Measurements from ENCODE around the gene MVD. TPM values are rescaled to one million over a fixed set of nuclear protein-coding genes. Genes with fewer than 3 reads are reported as not detected.
A peak's percentile ranks its signal among the peaks of the same experiment; 100 is the strongest.

The MVD gene
- total and polyA plus RNA-seq, 10 donors: 24.1 to 74.9 (median 37.1) TPM

- Histone ChIP-seq H3K9me3 (no peaks in the 10 kb centered on the region), H3K4me1 (peaks cover 29 to 73% (median 59%) of the 10 kb centered on the region in 6 donors), H3K4me3 (peak overlapping the region in 6 of 8 donors; percentile 7 to 62 (median 14)), H3K27ac (peak overlapping the region; percentile 77 to 97 (median 89)), H3K27me3 (replicated peaks in 1 of 7) (peaks cover 0 to 68% (median 20%) of the 10 kb centered on the region in 7 donors), H3K36me3 (peaks cover 0 to 35% (median 14%) of the 10 kb centered on the region in 6 donors)
- no peak for TF ChIP-seq POLR2A (IDR thresholded peaks at IDR 0.05)
- TF ChIP-seq POLR2AphosphoS5 (IDR thresholded peaks at IDR 0.05): peak; percentile 73 to 86 (median 79)
- peak; percentile 95 for DNase-seq
- WGBS, 5 donors: 15 to 22% (median 20%) methylated on average over 17 to 21 of the region's 21 CpGs
- intact Hi-C loops (cut with DNase I; ENCODE audit: low total_unique reads): no loop called here
Measured at GRCh38 chr16:88681709-88682451, 19.0 kb upstream of the MVD start.

DNA sequence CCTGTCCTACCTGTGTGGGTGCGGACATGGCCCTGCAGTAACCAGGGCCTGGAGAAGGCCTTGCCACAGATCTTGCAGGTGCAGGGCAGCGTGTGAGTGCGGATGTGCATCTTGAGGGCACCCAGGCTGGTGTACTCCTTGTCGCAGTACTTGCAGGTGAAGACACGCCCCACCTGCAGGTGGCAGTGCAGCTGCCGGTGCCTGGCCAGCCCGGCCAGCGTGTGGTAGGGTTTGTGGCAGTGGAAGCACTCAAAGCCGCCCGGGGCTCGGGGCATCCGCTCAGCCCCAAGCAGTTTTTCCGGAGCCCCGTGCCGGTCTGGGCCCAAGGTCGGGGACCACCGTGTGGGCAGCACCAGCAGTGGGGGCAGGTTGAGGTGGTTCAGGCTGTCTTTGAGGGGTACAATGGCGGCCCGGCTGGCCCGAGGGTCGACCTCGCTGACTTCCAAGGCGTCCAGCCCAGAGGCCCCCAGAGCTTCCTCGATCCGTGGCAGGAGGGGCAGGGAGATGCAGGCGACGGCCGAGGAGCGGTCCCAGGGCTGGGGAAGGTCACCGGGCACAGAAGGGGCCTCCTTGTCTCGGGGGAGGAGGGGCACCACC lies 18.3 kb upstream of the MVD start:
- 41 to 61% (median 48%) methylated on average over 22 to 31 of the region's 31 CpGs for WGBS, 5 donors

DNA sequence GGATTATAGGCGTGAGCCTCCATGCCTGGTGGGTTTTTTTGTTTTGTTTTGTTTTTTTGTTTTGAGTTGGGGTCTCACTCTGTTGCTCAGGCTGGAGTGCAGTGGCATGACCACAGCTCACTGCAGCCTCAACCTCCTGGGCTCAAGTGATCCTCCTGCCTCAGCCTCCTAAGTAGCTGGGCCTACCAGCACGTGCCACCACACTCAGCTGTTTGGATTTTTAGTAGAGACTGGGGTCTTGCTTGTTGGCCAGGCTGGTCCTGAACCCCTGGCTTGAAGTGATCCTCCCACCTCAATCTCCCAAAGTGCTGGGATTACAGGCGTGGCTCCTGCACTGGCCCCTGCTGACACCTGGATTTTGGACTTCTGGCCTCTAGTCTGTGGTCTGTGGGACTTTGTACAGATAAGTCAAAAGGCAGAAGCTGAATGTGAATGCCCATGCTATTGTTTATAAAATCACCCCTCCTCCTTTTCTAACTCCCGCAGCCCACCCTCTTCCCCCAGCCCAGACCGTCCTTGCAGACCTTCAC lies 17.7 kb upstream of the MVD start:
- Histone ChIP-seq H3K27ac (peak overlapping the region in 4 of 8 donors; percentile 90 to 97 (median 92)), H3K36me3 (peaks cover 0 to 48% (median 15%) of the 10 kb centered on the region in 6 donors), H3K27me3 (replicated peaks in 1 of 7) (peaks cover 0 to 57% (median 16%) of the 10 kb centered on the region in 7 donors), H3K9me3 (no peaks in the 10 kb centered on the region), H3K4me1 (peaks cover 24 to 60% (median 48%) of the 10 kb centered on the region in 6 donors), H3K4me3 (peak overlapping the region in 1 of 8 donors; percentile 62)
- DNase-seq: no peak
- intact Hi-C loops (cut with DNase I; ENCODE audit: low total_unique reads): no loop called here
- TF ChIP-seq POLR2AphosphoS5 (IDR thresholded peaks at IDR 0.05): no peak
- TF ChIP-seq, protein P1, sequence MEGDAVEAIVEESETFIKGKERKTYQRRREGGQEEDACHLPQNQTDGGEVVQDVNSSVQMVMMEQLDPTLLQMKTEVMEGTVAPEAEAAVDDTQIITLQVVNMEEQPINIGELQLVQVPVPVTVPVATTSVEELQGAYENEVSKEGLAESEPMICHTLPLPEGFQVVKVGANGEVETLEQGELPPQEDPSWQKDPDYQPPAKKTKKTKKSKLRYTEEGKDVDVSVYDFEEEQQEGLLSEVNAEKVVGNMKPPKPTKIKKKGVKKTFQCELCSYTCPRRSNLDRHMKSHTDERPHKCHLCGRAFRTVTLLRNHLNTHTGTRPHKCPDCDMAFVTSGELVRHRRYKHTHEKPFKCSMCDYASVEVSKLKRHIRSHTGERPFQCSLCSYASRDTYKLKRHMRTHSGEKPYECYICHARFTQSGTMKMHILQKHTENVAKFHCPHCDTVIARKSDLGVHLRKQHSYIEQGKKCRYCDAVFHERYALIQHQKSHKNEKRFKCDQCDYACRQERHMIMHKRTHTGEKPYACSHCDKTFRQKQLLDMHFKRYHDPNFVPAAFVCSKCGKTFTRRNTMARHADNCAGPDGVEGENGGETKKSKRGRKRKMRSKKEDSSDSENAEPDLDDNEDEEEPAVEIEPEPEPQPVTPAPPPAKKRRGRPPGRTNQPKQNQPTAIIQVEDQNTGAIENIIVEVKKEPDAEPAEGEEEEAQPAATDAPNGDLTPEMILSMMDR (IDR thresholded peaks at IDR 0.05 in 8 of 11, conservative IDR thresholded peaks at IDR 0.05 in 3 of 11): no peak
- TF ChIP-seq POLR2A (IDR thresholded peaks at IDR 0.05): no peak
- 82 to 92% (median 83%) methylated on average over 5 of the region's 5 CpGs for WGBS, 5 donors

More for the DNA sequence above, 18.3 kb upstream of the MVD start:
- peak; percentile 93 for DNase-seq
- Histone ChIP-seq H3K27ac (peak overlapping the region; percentile 77 to 97 (median 89)), H3K27me3 (replicated peaks in 1 of 7) (peaks cover 0 to 63% (median 20%) of the 10 kb centered on the region in 7 donors), H3K36me3 (peaks cover 0 to 42% (median 15%) of the 10 kb centered on the region in 6 donors), H3K4me3 (peak overlapping the region in 6 of 8 donors; percentile 7 to 62 (median 14)), H3K4me1 (peaks cover 24 to 66% (median 54%) of the 10 kb centered on the region in 6 donors), H3K9me3 (no peaks in the 10 kb centered on the region)
- TF ChIP-seq POLR2AphosphoS5 (IDR thresholded peaks at IDR 0.05) (peak; percentile 77 to 79 (median 78)), POLR2A (IDR thresholded peaks at IDR 0.05) (no peak)
- TF ChIP-seq, protein P1 (IDR thresholded peaks at IDR 0.05 in 8 of 11, conservative IDR thresholded peaks at IDR 0.05 in 3 of 11): peak; percentile 31 to 71 (median 51)
- intact Hi-C loops (cut with DNase I; ENCODE audit: low total_unique reads): no loop called here

- Histone ChIP-seq H3K27me3 (replicated peaks in 1 of 7) (peaks cover 0 to 40% (median 7%) of the 10 kb centered on the region in 7 donors), H3K9me3 (no peaks in the 10 kb centered on the region), H3K4me3 (no peak overlapping the region), H3K4me1 (peaks cover 18 to 38% (median 32%) of the 10 kb centered on the region in 6 donors), H3K27ac (no peak overlapping the region), H3K36me3 (peaks cover 0 to 68% (median 15%) of the 10 kb centered on the region in 6 donors)
- TF ChIP-seq, protein P1 (IDR thresholded peaks at IDR 0.05 in 8 of 11, conservative IDR thresholded peaks at IDR 0.05 in 3 of 11): no peak
- no peak for TF ChIP-seq POLR2A (IDR thresholded peaks at IDR 0.05)
- TF ChIP-seq POLR2AphosphoS5 (IDR thresholded peaks at IDR 0.05): no peak
- 57 to 89% (median 81%) methylated on average over 25 to 32 of the region's 32 CpGs for WGBS, 5 donors
- intact Hi-C loops (cut with DNase I; ENCODE audit: low total_unique reads): no loop called here
- DNase-seq: peak; percentile 76
Measured at GRCh38 chr16:88678224-88678979, 15.5 kb upstream of the MVD start.

Data from spleen (tissue), 11 donors.